ENCODE results near the gene ALDOB. TPM values are rescaled to one million over a fixed set of nuclear protein-coding genes. Genes with fewer than 3 reads are reported as not detected.

The ALDOB gene
- total RNA-seq, 2 experiments from 2014 or later, result not detected

GRCh38 chr9:101458963-101459631 lies 23.5 kb upstream of the ALDOB start:
- H3K27me3 Mint-ChIP-seq, result peaks cover 44% of the 10 kb centered on the region
- H3K4me3 Mint-ChIP-seq, result no peak overlapping the region
- Histone ChIP-seq H3K4me3 (ENCODE audit: low read length) (no peak overlapping the region), H3K4me1 (ENCODE audit: insufficient read depth, low read length) (no peaks in the 10 kb centered on the region), H3K9me3 (ENCODE audit: control insufficient read depth in 1 of 2, insufficient read depth in 1 of 2, low read length in 2 of 2) (no peaks in the 10 kb centered on the region), H3K27ac (ENCODE audit: low read depth in 1 of 2, low read length in 2 of 2) (no peak overlapping the region), H3K27me3 (ENCODE audit: control insufficient read depth in 1 of 2, insufficient read depth in 2 of 2, low read length in 2 of 2) (no peaks in the 10 kb centered on the region), H3K36me3 (ENCODE audit: insufficient read depth, low read length) (no peaks in the 10 kb centered on the region)
- H3K36me3 Mint-ChIP-seq (ENCODE audit: low read depth), result no peaks in the 10 kb centered on the region
- ChIA-PET POLR2A (interaction anchor here (1.7 kb wide), 1 partner anchor 74 kb away, joined by 6 read pairs; the partner anchor contains the start of gene RNF20), CTCF (interaction anchor here (0.8 to 2.4 kb wide), 7 partner anchors 10 to 81 kb away, joined by 3 to 19 read pairs (median 4); no protein-coding TSS in a partner anchor)
- DNase-seq, result peak in 3 of 14 experiments; percentile 50 to 62 (median 57)
- H3K4me1 Mint-ChIP-seq (ENCODE audit: low read depth), result no peaks in the 10 kb centered on the region
- ATAC-seq (ENCODE audit: poor library complexity), result peak; percentile 72
- H3K9me3 Mint-ChIP-seq, result no peaks in the 10 kb centered on the region
- intact Hi-C loops (cut with DNase I, micrococcal nuclease), result loop anchor here (1.0 to 2.0 kb wide), 2 partner anchors 71 to 72 kb away; no protein-coding TSS in a partner anchor
- no peak overlapping the region for H3K27ac Mint-ChIP-seq
- peak; percentile 46 for TF ChIP-seq CTCF (IDR thresholded peaks at IDR 0.05)

- Histone ChIP-seq H3K36me3 (ENCODE audit: insufficient read depth, low read length) (no peaks in the 10 kb centered on the region), H3K9me3 (ENCODE audit: control insufficient read depth in 1 of 2, insufficient read depth in 1 of 2, low read length in 2 of 2) (peaks cover 0 to 6% of the 10 kb centered on the region in 2 experiments), H3K27ac (ENCODE audit: low read depth in 1 of 2, low read length in 2 of 2) (no peak overlapping the region), H3K4me1 (ENCODE audit: insufficient read depth, low read length) (no peaks in the 10 kb centered on the region), H3K4me3 (ENCODE audit: low read length) (no peak overlapping the region), H3K27me3 (ENCODE audit: control insufficient read depth in 1 of 2, insufficient read depth in 2 of 2, low read length in 2 of 2) (peaks cover 0 to 3% of the 10 kb centered on the region in 2 experiments)
- DNase-seq (no peak), ATAC-seq (ENCODE audit: poor library complexity) (no peak)
- H3K4me3 Mint-ChIP-seq, result no peak overlapping the region
- ChIA-PET CTCF (no interaction called here), POLR2A (no interaction called here)
- no peaks in the 10 kb centered on the region for H3K4me1 Mint-ChIP-seq (ENCODE audit: low read depth)
- no peak for TF ChIP-seq CTCF (IDR thresholded peaks at IDR 0.05)
- H3K27me3 Mint-ChIP-seq, result peaks cover 47% of the 10 kb centered on the region
- intact Hi-C loops (cut with DNase I, micrococcal nuclease), result no loop called here
- no peaks in the 10 kb centered on the region for H3K36me3 Mint-ChIP-seq (ENCODE audit: low read depth)
- H3K9me3 Mint-ChIP-seq, result peaks cover 4% of the 10 kb centered on the region
- no peak overlapping the region for H3K27ac Mint-ChIP-seq
Measured at GRCh38 chr9:101457003-101457402, 21.4 kb upstream of the ALDOB start.

- intact Hi-C loops (cut with DNase I, micrococcal nuclease), result no loop called here
- Mint-ChIP-seq H3K4me3 (no peak overlapping the region), H3K9me3 (peaks cover 5% of the 10 kb centered on the region), H3K27me3 (peaks cover 53% of the 10 kb centered on the region), H3K36me3 (ENCODE audit: low read depth) (no peaks in the 10 kb centered on the region), H3K4me1 (ENCODE audit: low read depth) (no peaks in the 10 kb centered on the region), H3K27ac (no peak overlapping the region)
- ATAC-seq (ENCODE audit: poor library complexity) (no peak), DNase-seq (no peak)
- no peak for TF ChIP-seq CTCF (IDR thresholded peaks at IDR 0.05)
- Histone ChIP-seq H3K4me3 (ENCODE audit: low read length) (no peak overlapping the region), H3K9me3 (ENCODE audit: control insufficient read depth in 1 of 2, insufficient read depth in 1 of 2, low read length in 2 of 2) (peaks cover 0 to 6% of the 10 kb centered on the region in 2 experiments), H3K27me3 (ENCODE audit: control insufficient read depth in 1 of 2, insufficient read depth in 2 of 2, low read length in 2 of 2) (peaks cover 3 to 5% of the 10 kb centered on the region in 2 experiments), H3K4me1 (ENCODE audit: insufficient read depth, low read length) (no peaks in the 10 kb centered on the region), H3K27ac (ENCODE audit: low read depth in 1 of 2, low read length in 2 of 2) (no peak overlapping the region), H3K36me3 (ENCODE audit: insufficient read depth, low read length) (no peaks in the 10 kb centered on the region)
- POLR2A ChIA-PET, result no interaction called here
- CTCF ChIA-PET, result no interaction called here
Measured at GRCh38 chr9:101455656-101456240, 20.2 kb upstream of the ALDOB start.

Measured in CD4-positive, alpha-beta T cell (primary cell).